ENCODE measurements around the gene TMEM97. TPM values are rescaled to one million over a fixed set of nuclear protein-coding genes. Genes with fewer than 3 reads are reported as not detected.

The TMEM97 gene
- total and polyA plus RNA-seq, 7 donors: 3.6 to 25.2 (median 8.6) TPM

- DNase-seq: no peak
- WGBS, 2 donors: 45 to 72% methylated on average over 8 of the region's 8 CpGs
- H3K27ac ChIP-seq: no peak overlapping the region
- H3K36me3 ChIP-seq: no peaks in the 10 kb centered on the region
- intact Hi-C loops (cut with DNase I): no loop called here
- no peaks in the 10 kb centered on the region for H3K27me3 ChIP-seq
- TF ChIP-seq POLR2AphosphoS5 (IDR thresholded peaks at IDR 0.05) (no peak), CTCF (IDR thresholded peaks at IDR 0.05) (no peak), POLR2A (IDR thresholded peaks at IDR 0.05) (no peak), EP300 (IDR thresholded peaks at IDR 0.05) (no peak)
- no peak overlapping the region for H3K4me3 ChIP-seq
- no peaks in the 10 kb centered on the region for H3K9me3 ChIP-seq
- H3K4me1 ChIP-seq: peaks cover 0 to 22% (median 19%) of the 10 kb centered on the region in 4 donors
These were observed 1.4 kb downstream of the TMEM97 start for GRCh38 chr17:28320215-28321061.

DNA sequence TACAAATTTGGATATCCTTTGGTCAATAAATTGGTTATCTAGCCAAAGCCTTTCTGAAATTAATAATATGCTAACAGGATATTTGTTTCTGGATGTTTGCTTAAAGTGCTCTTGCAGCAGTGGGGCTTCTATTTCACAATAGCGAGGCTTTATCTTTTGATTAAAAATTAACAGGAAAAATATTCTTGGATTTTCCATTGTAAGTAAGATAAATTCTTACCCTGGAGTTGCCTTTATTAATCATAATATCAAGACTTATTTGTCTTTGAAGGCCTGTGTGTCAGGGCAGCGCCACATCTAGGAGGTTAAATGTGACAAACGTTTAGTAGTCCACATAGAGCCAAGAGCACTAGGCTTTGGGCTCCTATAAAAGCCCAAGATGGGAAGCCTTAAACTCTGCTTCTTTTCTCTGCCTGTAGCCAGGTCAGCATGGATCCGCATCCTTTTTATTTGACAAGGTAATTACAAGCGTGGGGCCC is 5.3 kb downstream of the TMEM97 start:
- peaks cover 0 to 10% (median 8%) of the 10 kb centered on the region in 4 donors for H3K4me1 ChIP-seq
- no peak overlapping the region for H3K4me3 ChIP-seq
- no peaks in the 10 kb centered on the region for H3K27me3 ChIP-seq
- no peak overlapping the region for H3K27ac ChIP-seq
- intact Hi-C loops (cut with DNase I): no loop called here
- no peaks in the 10 kb centered on the region for H3K9me3 ChIP-seq
- TF ChIP-seq CTCF (IDR thresholded peaks at IDR 0.05) (no peak), POLR2A (IDR thresholded peaks at IDR 0.05) (no peak), POLR2AphosphoS5 (IDR thresholded peaks at IDR 0.05) (no peak), EP300 (IDR thresholded peaks at IDR 0.05) (no peak)
- 71 to 84% methylated on average over 5 of the region's 5 CpGs for WGBS, 2 donors
- H3K36me3 ChIP-seq: peaks cover 3 to 29% (median 9%) of the 10 kb centered on the region in 4 donors
- no peak for DNase-seq

GRCh38 chr17:28324781-28325180 is 5.8 kb downstream of the TMEM97 start:
- Histone ChIP-seq H3K9me3 (no peaks in the 10 kb centered on the region), H3K4me3 (no peak overlapping the region), H3K36me3 (peaks cover 6 to 34% (median 11%) of the 10 kb centered on the region in 4 donors), H3K4me1 (peaks cover 0 to 5% (median 4%) of the 10 kb centered on the region in 4 donors), H3K27me3 (no peaks in the 10 kb centered on the region), H3K27ac (no peak overlapping the region)
- TF ChIP-seq EP300 (IDR thresholded peaks at IDR 0.05) (no peak), CTCF (IDR thresholded peaks at IDR 0.05) (no peak), POLR2AphosphoS5 (IDR thresholded peaks at IDR 0.05) (no peak), POLR2A (IDR thresholded peaks at IDR 0.05) (no peak)
- no peak for DNase-seq
- intact Hi-C loops (cut with DNase I): no loop called here
- WGBS, 2 donors: 78 to 90% methylated on average over 3 of the region's 3 CpGs

DNA sequence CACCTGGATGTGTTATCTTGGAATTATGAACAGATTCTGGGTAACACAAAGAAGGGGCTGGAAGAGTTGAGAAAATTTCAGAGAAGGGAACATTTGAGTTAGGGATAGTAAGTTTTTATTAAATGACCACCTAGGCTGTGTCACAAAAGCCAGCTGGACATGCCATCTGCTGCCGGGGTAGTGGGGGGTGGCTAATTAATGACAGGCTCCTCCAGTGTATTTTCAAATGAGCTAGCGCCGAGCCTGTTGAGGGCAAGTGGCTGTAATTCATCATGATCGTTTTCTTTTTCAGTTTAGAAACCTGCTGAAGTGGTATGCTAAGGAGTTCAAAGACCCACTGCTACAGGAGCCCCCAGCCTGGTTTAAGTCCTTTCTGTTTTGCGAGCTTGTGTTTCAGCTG is 6.2 kb downstream of the TMEM97 start:
- Histone ChIP-seq H3K27ac (no peak overlapping the region), H3K4me3 (no peak overlapping the region), H3K4me1 (peaks cover 0 to under 1% (median under 1%) of the 10 kb centered on the region in 4 donors), H3K9me3 (no peaks in the 10 kb centered on the region), H3K36me3 (peaks cover 6 to 38% (median 12%) of the 10 kb centered on the region in 4 donors), H3K27me3 (no peaks in the 10 kb centered on the region)
- intact Hi-C loops (cut with DNase I): no loop called here
- no peak for DNase-seq
- no peak for TF ChIP-seq CTCF (IDR thresholded peaks at IDR 0.05)
- TF ChIP-seq EP300 (IDR thresholded peaks at IDR 0.05): no peak
- no peak for TF ChIP-seq POLR2A (IDR thresholded peaks at IDR 0.05)
- TF ChIP-seq POLR2AphosphoS5 (IDR thresholded peaks at IDR 0.05): no peak
- WGBS, 2 donors: 77 to 82% methylated on average over 5 of the region's 5 CpGs
